Activated T-helper 1 cell treated with Interleukin-2 at 50 U/mL for 16 hours (primary cell): ENCODE measurements around the gene TBX5.

ENCODE experiments used
- DNase-seq: peaks from one replicate; pipeline ENCODE4 v3.0.0-alpha.2; 2020; ENCODE audit warnings: low read depth

The TBX5 gene

GRCh38 chr12:114404926-114405518, 922 bp downstream of the TBX5 start:
- DNase-seq: no peak

GRCh38 chr12:114404083-114404925, 1.6 kb downstream of the TBX5 start:
- no peak for DNase-seq

- DNase-seq: no peak
These were observed 2.3 kb downstream of the TBX5 start for GRCh38 chr12:114403690-114404066.

DNA sequence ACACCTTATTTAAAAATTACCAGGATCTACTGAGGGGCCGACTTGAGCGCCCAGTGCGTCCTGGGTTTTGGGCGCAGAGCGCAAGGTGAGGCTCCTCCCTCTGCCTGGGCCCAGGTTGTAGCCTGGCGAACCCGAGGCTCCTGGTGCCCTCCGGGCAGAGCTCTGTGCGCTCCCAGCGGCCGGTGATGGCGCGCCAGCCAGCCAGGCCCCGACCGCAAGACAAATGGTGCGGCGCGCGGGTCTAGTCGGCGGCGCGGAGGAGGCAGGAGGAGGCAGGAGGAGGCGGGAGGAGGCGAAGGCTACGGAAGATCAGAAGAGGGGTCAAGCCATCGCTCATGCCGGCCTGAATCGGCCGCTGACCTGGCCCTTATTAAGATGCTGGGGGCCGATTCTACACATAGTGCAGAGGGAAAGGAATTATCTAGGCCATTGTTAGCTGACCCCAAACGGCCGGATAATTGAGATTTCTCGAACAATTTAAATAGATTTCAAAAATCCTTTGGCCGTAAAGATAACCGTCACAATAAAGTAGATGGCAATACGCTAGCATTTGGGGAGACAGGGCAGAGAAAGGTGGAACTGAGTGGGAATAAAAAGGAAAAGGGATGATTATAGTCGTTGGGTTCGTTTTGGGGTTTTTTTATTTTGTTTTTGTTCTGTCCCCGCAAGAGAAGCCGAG, 2.8 kb downstream of the TBX5 start:
- no peak for DNase-seq

DNA sequence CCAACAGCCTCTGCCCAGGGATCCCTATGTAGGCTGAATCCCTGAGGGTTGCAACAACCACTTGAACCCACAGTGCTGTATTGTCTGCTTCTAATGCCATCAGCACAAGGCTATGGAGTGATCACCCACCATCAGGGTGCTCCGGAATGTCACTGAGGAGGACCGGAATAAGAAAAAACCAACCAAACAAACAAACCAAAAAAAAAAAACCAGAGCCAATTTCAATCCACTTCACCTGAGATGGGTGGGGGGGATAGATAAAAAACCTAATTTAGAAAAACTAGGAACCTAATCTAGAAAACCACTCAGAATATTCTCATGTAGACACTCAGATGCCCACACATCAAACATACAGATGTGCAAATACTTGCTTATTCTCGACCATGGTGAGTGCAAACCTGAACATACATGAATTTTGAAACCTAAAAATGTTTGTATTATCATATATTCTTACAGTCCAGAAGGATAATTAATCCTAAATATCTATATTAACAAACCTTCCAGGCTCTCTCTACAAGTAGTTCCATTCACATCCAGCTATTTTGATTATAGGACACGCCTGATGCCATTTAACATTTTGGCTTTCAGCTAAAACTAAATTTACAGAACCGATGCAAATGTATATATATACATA, 3.7 kb downstream of the TBX5 start:
- no peak for DNase-seq

GRCh38 chr12:114401328-114402083, 4.4 kb downstream of the TBX5 start:
- DNase-seq: no peak

DNA sequence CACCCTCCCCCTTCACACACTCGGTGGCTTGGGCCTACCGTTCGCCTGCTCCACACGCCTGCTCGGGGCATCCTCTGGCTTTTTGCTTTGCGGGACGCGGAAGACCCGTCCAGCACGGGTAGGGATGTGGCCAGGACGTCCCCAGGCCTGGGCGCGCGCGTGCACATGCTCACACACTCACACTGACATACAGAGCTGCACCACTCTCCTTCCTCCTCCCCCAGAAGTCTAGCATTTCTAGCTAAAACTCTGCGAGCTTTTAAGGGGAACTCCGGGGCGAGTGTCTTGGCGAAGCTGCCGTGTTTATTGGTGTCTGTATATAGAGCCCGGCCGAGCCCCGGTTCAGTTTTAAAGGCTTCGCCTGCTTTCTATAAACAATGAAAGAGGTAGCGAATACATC, 5.0 kb downstream of the TBX5 start:
- DNase-seq: no peak

DNA sequence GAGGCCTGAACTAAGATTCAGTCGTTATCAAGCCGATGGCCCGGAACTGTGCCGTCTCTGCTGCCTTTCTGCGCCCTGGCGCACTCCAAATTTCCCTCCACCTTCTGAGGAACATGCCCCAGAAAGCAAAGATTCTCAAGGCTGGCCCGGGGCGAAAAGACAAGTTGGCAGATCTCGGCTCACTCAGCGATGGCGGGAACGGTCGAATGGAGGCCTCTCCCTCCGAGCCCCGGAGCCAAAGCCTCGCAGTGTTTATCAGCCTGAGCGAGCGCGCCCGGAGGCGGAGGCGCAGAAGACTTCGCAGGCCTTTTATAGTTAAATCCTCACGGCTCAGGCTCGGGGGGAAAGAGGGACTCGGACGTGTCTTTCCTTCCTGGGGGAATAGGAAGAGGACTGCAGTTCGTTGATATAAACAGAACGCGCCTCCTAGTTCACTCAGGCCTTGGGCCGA, 5.6 kb downstream of the TBX5 start:
- no peak for DNase-seq

- DNase-seq: no peak
These were observed 6.2 kb downstream of the TBX5 start for GRCh38 chr12:114399664-114400211.

DNA sequence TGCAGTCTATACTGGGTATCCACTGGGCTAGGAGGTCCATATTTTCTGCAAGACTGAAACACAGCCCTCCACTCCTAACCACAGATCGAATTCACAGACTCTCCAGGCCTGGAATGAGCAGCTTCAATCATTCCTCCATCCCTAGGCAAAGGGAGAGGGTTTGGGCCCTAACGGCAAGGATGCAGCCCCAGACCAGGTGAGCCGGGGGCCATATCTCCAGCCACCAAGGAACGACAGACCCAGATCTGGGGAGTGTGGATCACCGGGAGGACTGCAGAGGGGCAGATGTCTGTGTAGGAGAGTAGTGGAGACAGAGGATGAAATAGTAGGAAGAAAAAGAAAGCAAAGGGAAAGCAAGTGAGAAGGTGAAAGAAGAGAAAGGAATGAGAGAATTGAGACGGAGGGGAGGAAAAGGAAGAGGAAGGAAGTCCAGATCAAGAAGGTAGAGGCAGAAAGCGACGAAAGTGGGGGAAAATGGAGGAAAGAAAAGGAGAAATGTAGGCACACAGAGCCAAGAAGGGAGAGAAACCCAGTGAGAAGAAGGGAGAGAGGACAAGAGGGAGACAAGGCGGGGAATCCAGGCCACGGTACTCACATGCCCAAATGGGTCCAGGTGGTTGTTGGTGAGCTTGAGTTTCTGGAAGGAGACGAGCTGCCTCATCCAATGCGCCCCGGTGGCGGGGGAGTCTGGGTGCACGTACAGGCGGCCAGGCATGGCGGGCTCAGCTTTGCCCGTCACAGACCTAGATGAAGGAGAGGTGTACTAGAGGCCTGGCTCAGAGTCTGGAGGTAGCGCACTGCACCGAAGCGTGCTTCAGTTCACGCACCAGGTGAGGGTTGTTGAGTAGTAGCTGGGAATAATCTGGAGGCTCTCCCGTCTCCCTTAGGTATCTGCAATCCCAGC, 7.7 kb downstream of the TBX5 start:
- no peak for DNase-seq

DNA sequence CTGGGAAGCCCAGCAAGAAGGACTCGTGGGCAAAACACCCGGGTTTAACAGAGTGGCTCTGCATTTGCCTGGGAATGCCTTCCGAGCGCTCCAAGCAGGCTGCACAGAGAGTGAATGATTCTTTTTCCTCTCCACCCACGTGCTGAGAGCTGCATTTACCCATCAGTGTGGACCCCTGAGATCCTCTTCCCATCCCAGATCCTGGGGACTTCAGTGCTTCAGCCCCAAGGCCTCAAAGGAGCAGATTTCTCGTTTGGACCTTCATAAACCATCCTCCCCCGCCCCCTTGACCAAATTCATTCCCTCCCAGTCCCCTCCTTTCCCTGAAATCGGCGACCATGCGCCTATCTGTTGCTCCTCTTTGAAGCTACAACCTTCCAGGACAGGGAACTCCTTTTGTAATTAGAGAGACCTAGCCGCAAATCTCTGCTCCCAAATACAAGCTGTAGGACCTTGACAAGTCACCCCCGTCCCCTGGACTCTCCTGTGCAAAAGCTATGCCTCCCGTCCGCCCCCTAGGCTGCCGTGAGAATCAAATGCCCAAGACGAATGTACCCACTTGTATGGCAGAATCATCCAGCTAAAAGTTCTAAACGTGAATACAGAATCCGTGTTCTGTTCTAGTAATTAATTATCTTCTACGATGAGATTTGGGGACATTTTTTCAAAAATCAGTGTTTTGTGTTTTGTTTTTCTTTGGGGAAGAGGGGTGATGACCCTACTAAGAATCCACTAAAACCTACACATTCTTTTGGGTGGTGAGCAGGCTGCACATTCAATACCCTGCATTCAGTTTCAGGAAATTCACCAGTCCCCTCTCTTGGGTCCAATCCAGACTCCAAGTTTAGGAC, 8.8 kb downstream of the TBX5 start:
- DNase-seq: no peak

DNA sequence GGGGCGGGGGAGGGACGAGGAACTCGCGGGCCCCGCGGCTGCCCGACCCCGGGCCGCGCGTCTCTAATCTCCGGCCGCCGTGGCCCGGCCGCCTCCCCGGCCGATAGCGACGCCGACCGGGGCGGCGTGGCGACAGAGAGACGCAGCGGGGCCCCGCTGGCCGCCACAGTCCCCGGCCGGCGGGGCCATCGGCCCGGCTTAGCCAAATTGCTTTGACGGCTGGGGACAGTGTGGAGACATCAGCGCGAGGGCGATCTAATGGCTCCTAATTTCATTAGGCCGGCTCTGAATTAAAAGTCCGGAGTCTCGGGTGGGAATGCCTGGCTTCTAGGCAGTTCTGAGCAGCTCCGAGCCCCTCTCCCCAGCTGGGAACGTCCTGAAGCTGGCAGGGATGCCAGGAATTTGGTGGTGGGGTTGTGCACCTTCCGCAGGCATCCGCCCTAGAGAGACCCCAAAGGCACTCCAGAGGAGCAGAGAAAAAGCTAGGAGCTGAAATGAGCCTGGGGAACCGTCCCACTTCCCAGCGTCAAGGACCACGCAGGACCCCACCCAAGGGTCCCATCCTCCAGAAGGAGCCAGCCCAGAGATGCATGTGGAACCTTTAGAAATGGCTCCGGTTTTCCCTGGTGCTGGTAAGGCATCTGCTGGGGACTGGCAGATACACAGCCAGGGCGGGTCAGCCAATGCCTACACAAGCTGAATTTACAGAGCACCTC, 9.6 kb downstream of the TBX5 start:
- no peak for DNase-seq

DNA sequence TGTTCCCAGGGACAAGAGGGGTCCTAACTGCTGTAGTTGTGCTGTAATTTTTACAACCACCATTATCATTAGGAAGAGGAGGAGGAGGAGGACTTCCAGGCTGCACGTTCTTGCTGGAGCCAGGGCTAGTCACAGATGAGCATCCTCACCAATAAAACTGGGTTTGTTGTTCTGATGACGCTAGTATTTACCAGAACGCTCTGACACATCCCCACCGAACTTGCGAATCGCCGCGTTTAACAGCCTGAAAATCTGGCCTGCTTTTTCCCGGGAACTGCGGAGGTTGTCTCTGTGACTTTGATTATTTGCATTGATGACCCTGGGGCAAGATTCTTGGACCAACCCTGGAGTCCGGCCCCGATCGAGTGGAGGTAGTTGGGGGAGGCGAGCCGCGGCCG, 10.2 kb downstream of the TBX5 start:
- no peak for DNase-seq

- DNase-seq: no peak
These were observed 10.7 kb downstream of the TBX5 start for GRCh38 chr12:114395233-114395632.

DNA sequence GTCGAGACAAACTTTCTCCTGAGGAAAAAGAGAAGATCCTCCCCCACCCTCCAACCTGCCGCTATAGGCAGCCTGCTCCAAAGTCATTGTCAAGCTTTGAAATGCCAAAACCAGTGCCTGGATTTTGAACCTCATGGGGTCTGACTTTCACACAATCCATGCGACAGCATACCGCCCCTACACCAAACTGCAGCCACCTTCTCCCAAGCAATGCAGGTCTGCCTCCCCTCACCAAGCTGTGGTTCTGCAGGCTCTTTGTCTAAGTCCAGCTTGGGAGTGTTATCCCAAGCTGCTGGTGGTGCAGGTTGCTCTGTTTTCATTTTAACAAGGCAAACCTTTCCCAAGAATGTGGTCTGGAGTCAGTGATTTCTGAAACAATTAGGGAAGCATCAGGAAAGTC, 12.4 kb downstream of the TBX5 start:
- DNase-seq: no peak

GRCh38 chr12:114392909-114393308, 13.0 kb downstream of the TBX5 start:
- no peak for DNase-seq

DNA sequence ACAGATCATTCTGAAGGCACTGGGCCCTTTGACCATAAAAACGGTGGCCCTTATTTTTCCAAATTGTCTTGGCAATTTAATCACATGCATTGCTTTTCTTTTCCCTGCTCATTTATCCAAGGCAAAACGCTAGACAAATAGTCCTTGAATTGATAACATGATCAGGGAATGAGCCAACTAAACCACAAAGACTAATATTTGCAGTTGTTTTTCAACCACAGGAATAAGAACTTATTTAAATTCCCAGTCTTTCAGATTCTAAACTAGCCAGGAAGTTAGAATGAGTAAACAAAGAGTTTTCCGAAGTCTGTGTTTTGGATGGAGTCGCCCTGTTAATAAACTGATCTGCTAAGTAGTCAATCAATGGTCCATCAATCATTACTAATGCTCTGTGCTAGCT, 14.9 kb downstream of the TBX5 start:
- DNase-seq: no peak

- DNase-seq: no peak
These were observed 21.2 kb downstream of the TBX5 start for GRCh38 chr12:114384739-114385138.

GRCh38 chr12:114381177-114381576, 24.8 kb downstream of the TBX5 start:
- DNase-seq: no peak
